SU-DHL-6 (cell line): ENCODE measurements around the gene ZNF575.

Experiments used
- CTCF ChIP-seq: fragments of 200-600 bp; sonication (generic); IDR thresholded peaks from one replicate; pipeline ENCODE4 v1.5.1; 2017; ENCODE audit warnings: antibody characterized with exemption, mild to moderate bottlenecking, low read length, moderate library complexity; ENCODE audit not compliant: insufficient read depth, poor library complexity, severe bottlenecking
- EZH2phosphoT487 ChIP-seq: fragments of 200-600 bp; sonication (generic), shearing (Covaris generic); conservative IDR thresholded peaks from 2 replicates; pipeline ENCODE4 v1.6.1; 2018; ENCODE audit warnings: mild to moderate bottlenecking, antibody characterized with exemption, low read length, moderate library complexity, mixed read lengths

DNA sequence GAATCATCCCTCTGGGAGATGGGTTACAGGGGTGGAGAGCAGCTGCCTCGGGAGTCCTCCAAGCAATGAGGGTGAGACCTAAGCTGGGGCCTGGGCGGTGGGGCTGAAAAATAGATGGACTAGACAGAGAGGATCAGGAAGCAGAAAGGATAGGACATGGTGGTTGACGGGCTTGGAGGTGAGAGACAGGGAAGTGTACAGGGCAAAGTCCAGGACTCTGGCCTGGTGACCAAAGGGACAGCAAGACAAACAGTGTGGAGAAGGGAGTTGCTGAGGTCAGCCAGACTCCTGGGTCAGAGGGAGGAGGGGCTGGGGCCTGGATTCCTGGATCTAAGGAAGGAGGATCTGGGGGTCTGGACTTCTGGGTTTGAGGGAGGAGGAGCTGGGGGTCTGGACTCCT lies 33.9 kb upstream of the ZNF575 start:
- TF ChIP-seq CTCF (no peak), EZH2phosphoT487 (no peak)
